Measurements from ENCODE around the gene FAM110D. TPM values are rescaled to one million over a fixed set of nuclear protein-coding genes. Genes with fewer than 3 reads are reported as not detected.

The FAM110D gene
- polyA plus RNA-seq, 1 experiment, result not detected

- CTCF ChIA-PET, result interaction anchor here (1.6 kb wide), 1 partner anchor 14 kb away, joined by 5 read pairs; the partner anchor contains the start of gene ZNF593
Measured at GRCh38 chr1:26184086-26184485, 25.2 kb downstream of the FAM110D start.

GRCh38 chr1:26184883-26185282 is 26.0 kb downstream of the FAM110D start:
- no peak for DNase-seq (ENCODE audit: low read depth)
- CTCF ChIA-PET, result interaction anchor here (1.3 kb wide), 1 partner anchor 39 kb away, joined by 3 read pairs; no protein-coding TSS in a partner anchor
- Histone ChIP-seq H3K4me3 (ENCODE audit: low read depth, low read length) (no peak overlapping the region), H3K27me3 (ENCODE audit: control insufficient read depth, insufficient read depth, low read length) (no peaks in the 10 kb centered on the region), H3K36me3 (ENCODE audit: control insufficient read depth, insufficient read depth, low read length) (no peaks in the 10 kb centered on the region)
- POLR2A ChIA-PET, result no interaction called here
- TF ChIP-seq CTCF (IDR thresholded peaks at IDR 0.05; ENCODE audit: insufficient read depth, low read depth, low read length), result no peak

More at GRCh38 chr1:26184086-26184485, 25.2 kb downstream of the FAM110D start:
- no peak for TF ChIP-seq CTCF (IDR thresholded peaks at IDR 0.05; ENCODE audit: insufficient read depth, low read depth, low read length)
- Histone ChIP-seq H3K27me3 (ENCODE audit: control insufficient read depth, insufficient read depth, low read length) (no peaks in the 10 kb centered on the region), H3K36me3 (ENCODE audit: control insufficient read depth, insufficient read depth, low read length) (no peaks in the 10 kb centered on the region), H3K4me3 (ENCODE audit: low read depth, low read length) (no peak overlapping the region)
- POLR2A ChIA-PET, result no interaction called here
- no peak for DNase-seq (ENCODE audit: low read depth)

GRCh38 chr1:26187882-26188281 is 29.0 kb downstream of the FAM110D start:
- Histone ChIP-seq H3K36me3 (ENCODE audit: control insufficient read depth, insufficient read depth, low read length) (no peaks in the 10 kb centered on the region), H3K4me3 (ENCODE audit: low read depth, low read length) (no peak overlapping the region), H3K27me3 (ENCODE audit: control insufficient read depth, insufficient read depth, low read length) (no peaks in the 10 kb centered on the region)
- no peak for DNase-seq (ENCODE audit: low read depth)
- CTCF ChIA-PET, result interaction anchor here (1.7 kb wide), 1 partner anchor 229 kb away, joined by 3 read pairs; no protein-coding TSS in a partner anchor
- POLR2A ChIA-PET, result no interaction called here
- no peak for TF ChIP-seq CTCF (IDR thresholded peaks at IDR 0.05; ENCODE audit: insufficient read depth, low read depth, low read length)

- Histone ChIP-seq H3K36me3 (ENCODE audit: control insufficient read depth, insufficient read depth, low read length) (no peaks in the 10 kb centered on the region), H3K4me3 (ENCODE audit: low read depth, low read length) (no peak overlapping the region), H3K27me3 (ENCODE audit: control insufficient read depth, insufficient read depth, low read length) (no peaks in the 10 kb centered on the region)
- ChIA-PET CTCF (no interaction called here), POLR2A (no interaction called here)
- DNase-seq (ENCODE audit: low read depth), result no peak
- TF ChIP-seq CTCF (IDR thresholded peaks at IDR 0.05; ENCODE audit: insufficient read depth, low read depth, low read length), result no peak
Measured at GRCh38 chr1:26188477-26188876, 29.6 kb downstream of the FAM110D start.

GRCh38 chr1:26189331-26189730 is 30.5 kb downstream of the FAM110D start:
- ChIA-PET POLR2A (no interaction called here), CTCF (interaction anchor here (1.0 to 1.5 kb wide), 3 partner anchors 45 to 202 kb away, joined by 3 to 6 read pairs (median 4); no protein-coding TSS in a partner anchor)
- TF ChIP-seq CTCF (IDR thresholded peaks at IDR 0.05; ENCODE audit: insufficient read depth, low read depth, low read length), result no peak
- no peaks in the 10 kb centered on the region for H3K36me3 ChIP-seq (ENCODE audit: control insufficient read depth, insufficient read depth, low read length)
- DNase-seq (ENCODE audit: low read depth), result no peak
- H3K4me3 ChIP-seq (ENCODE audit: low read depth, low read length), result no peak overlapping the region
- no peaks in the 10 kb centered on the region for H3K27me3 ChIP-seq (ENCODE audit: control insufficient read depth, insufficient read depth, low read length)
